Liver (tissue), 3 donors: Measurements from ENCODE around the gene NR5A1.

Experiments
- ATF3 ChIP-seq: IDR thresholded peaks from 2 replicates; pipeline ENCODE4 v1.6.1; 2016; ENCODE audit warnings: antibody characterized with exemption
- CTCF ChIP-seq: fragments of 150-350 bp; IDR thresholded peaks from 2 replicates; pipeline ENCODE4 v1.5.1; 2017; ENCODE audit warnings: improper control_type of control experiment, low read depth, low read length; ENCODE audit not compliant: missing input control
- RAD21 ChIP-seq, 2 donors: IDR thresholded peaks; 2 replicates each; pipeline ENCODE4 v1.6.1; 2016; ENCODE audit warnings: antibody characterized with exemption in 2 of 2, mild to moderate bottlenecking in 2 of 2
- REST ChIP-seq: IDR thresholded peaks from 2 replicates; pipeline ENCODE4 v1.6.1; 2016; ENCODE audit warnings: antibody characterized with exemption, mild to moderate bottlenecking
- donor health status: healthy.
- donor health status: healthy.

GRCh38 chr9:124465736-124466135 is 41.5 kb downstream of the NR5A1 start:
- no peak for TF ChIP-seq CTCF
- no peak for TF ChIP-seq RAD21 (IDR thresholded peaks at IDR 0.05)
- TF ChIP-seq ATF3, result no peak
- TF ChIP-seq REST, result no peak
